Skeletal muscle tissue (tissue), 4 donors: ENCODE data around the gene TERT. TPM values are rescaled to one million over a fixed set of nuclear protein-coding genes. Genes with fewer than 3 reads are reported as not detected.
A peak's percentile ranks its signal among the peaks of the same experiment; 100 is the strongest.

ENCODE experiments used
- H3K27ac ChIP-seq: one replicate; pipeline ENCODE4 v1.7.0; 2013; ENCODE audit warnings: mild to moderate bottlenecking, low read depth, low read length, inconsistent platforms
- H3K27me3 ChIP-seq, 3 donors: one replicate each; pipeline ENCODE4 v1.7.0; 2013; ENCODE audit warnings: low read length in 3 of 3; ENCODE audit not compliant: control insufficient read depth in 3 of 3, insufficient read depth in 3 of 3
- H3K36me3 ChIP-seq, 3 donors: one replicate each; pipeline ENCODE4 v1.7.0; 2013; ENCODE audit warnings: low read length in 3 of 3; ENCODE audit not compliant: control insufficient read depth in 3 of 3, insufficient read depth in 3 of 3
- H3K4me1 ChIP-seq, 3 donors: one replicate each; pipeline ENCODE4 v1.7.0; 2013; ENCODE audit warnings: low read length in 3 of 3, mild to moderate bottlenecking in 3 of 3; ENCODE audit not compliant: control insufficient read depth in 3 of 3, insufficient read depth in 3 of 3
- H3K4me3 ChIP-seq, 3 donors: one replicate each; pipeline ENCODE4 v1.7.0; 2013; ENCODE audit warnings: low read length in 3 of 3
- H3K9ac ChIP-seq, 3 donors: one replicate each; pipeline ENCODE4 v1.7.0; 2013; ENCODE audit warnings: low read length in 3 of 3, mild to moderate bottlenecking in 3 of 3, moderate library complexity in 2 of 3, low read depth in 1 of 3
- H3K9me3 ChIP-seq, 3 donors: one replicate each; pipeline ENCODE4 v1.7.0; 2013; ENCODE audit warnings: low read length in 3 of 3; ENCODE audit not compliant: control insufficient read depth in 3 of 3
- total RNA-seq: library from RNA; depleted of rRNA; stranded (reverse); fragments of >200 nt; gene quantifications from one replicate; pipeline ENCODE4 v1.2.3, GENCODE V29; 2014
- donor health status: Osteomylitis.

TERT gene
- total RNA-seq, 1 donor from 2014 or later, result not detected

- Histone ChIP-seq H3K27ac (no peak overlapping the region), H3K4me3 (no peak overlapping the region), H3K9ac (no peak overlapping the region), H3K36me3 (peaks cover 52 to 61% (median 55%) of the 10 kb centered on the region in 3 donors), H3K9me3 (no peaks in the 10 kb centered on the region), H3K27me3 (no peaks in the 10 kb centered on the region), H3K4me1 (peaks cover 11 to 16% (median 11%) of the 10 kb centered on the region in 3 donors)
These were observed 24.8 kb upstream of the TERT start for GRCh38 chr5:1319436-1320256.

DNA sequence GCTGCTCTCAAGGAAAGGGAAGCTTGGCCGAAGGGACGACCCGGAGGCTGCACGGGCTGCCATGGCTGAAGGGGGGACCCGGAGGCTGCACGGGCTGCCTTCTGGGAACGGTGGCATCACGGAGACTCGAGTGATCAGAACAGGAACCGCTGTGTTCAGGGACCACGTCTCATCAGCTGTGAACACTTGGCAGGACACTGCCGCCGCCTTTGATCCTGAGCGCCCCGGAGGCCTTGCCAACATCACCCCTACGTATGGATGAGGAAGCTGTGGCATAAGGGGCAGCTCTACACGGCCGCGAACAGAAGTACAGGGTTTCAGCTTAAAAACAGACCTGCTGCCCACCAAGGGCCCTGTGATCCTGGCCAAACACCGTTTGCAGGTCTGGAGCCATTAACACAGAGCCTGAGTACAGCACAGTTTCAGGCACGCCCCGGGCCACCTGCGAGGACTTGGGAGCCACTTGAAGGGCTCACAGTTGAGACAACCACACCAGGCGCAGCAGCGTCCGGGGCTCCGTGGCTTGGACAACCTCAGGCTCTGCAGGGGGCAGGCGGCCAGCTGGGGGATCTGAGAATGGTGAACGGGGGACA, 23.9 kb upstream of the TERT start:
- H3K9ac ChIP-seq, result no peak overlapping the region
- H3K36me3 ChIP-seq, result peaks cover 46 to 52% (median 46%) of the 10 kb centered on the region in 3 donors

GRCh38 chr5:1317921-1318565, 23.2 kb upstream of the TERT start:
- H3K4me1 ChIP-seq, result peaks cover 5 to 11% (median 6%) of the 10 kb centered on the region in 3 donors
- H3K27me3 ChIP-seq, result peaks cover 0 to 6% (median 5%) of the 10 kb centered on the region in 3 donors
- peaks cover 41 to 48% (median 45%) of the 10 kb centered on the region in 3 donors for H3K36me3 ChIP-seq
- H3K4me3 ChIP-seq, result no peak overlapping the region
- H3K9me3 ChIP-seq, result no peaks in the 10 kb centered on the region
- no peak overlapping the region for H3K9ac ChIP-seq
- no peak overlapping the region for H3K27ac ChIP-seq

More for the DNA sequence above, 23.9 kb upstream of the TERT start:
- Histone ChIP-seq H3K4me1 (peaks cover 5 to 11% (median 6%) of the 10 kb centered on the region in 3 donors), H3K27me3 (peaks cover 0 to 3% (median 0%) of the 10 kb centered on the region in 3 donors), H3K9me3 (no peaks in the 10 kb centered on the region), H3K4me3 (no peak overlapping the region), H3K27ac (no peak overlapping the region)

GRCh38 chr5:1316588-1317340, 21.9 kb upstream of the TERT start:
- H3K9ac ChIP-seq, result peak overlapping the region in 1 of 3 donors; percentile 2
- no peak overlapping the region for H3K27ac ChIP-seq
- H3K9me3 ChIP-seq, result no peaks in the 10 kb centered on the region
- no peak overlapping the region for H3K4me3 ChIP-seq
- peaks cover 3 to 14% (median 5%) of the 10 kb centered on the region in 3 donors for H3K27me3 ChIP-seq
- H3K36me3 ChIP-seq, result peaks cover 33 to 40% (median 33%) of the 10 kb centered on the region in 3 donors
- H3K4me1 ChIP-seq, result peaks cover 5 to 11% (median 6%) of the 10 kb centered on the region in 3 donors

DNA sequence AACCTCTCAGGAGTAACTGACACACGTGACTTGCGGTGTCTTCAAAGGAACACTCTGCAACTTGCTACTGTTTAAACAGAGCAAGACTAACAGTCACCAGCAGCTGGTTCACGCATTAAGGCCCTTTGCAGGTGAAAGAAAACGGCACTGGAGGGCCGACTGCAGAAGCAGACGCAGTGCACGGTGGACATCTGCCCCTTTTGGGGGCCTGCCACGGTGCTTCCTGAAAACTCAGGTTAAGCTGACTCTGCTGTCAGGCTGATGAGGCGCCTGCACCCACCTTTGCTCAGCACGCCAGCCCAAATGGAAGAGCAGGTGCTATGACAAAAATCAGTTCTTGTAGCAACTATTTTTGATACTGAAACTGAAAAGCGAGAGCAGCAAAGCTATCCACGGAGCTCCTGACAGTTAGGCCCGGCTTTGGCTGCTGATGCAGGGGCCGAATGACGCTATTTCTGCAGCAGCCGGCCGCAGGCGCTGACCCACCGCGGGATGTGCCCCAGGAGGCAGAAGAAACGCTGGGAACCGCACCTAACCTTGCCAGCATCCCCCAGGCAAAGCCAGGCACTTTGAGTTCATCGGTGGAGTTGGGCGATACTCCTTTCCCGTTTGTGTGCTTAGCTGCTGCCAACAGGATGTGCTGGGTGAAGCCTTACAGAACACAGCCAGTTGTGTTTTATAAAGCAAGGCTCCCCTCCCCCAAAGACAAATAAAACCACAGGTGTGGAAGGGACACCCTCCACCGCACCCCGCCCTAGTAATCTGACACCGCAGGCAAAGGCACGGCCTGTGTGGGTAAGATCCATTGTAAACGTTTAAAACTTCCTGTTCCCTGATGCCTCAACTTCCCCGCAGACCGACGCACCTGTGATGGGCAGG, 21.1 kb upstream of the TERT start:
- Histone ChIP-seq H3K4me3 (no peak overlapping the region), H3K9ac (peak overlapping the region in 2 of 3 donors; percentile 2 to 25), H3K9me3 (no peaks in the 10 kb centered on the region), H3K27me3 (peaks cover 5 to 20% (median 11%) of the 10 kb centered on the region in 3 donors), H3K4me1 (peaks cover 5 to 11% (median 6%) of the 10 kb centered on the region in 3 donors), H3K36me3 (peaks cover 25 to 32% (median 27%) of the 10 kb centered on the region in 3 donors), H3K27ac (no peak overlapping the region)

GRCh38 chr5:1315018-1315708, 20.3 kb upstream of the TERT start:
- Histone ChIP-seq H3K27me3 (peaks cover 8 to 22% (median 12%) of the 10 kb centered on the region in 3 donors), H3K9ac (no peak overlapping the region), H3K27ac (no peak overlapping the region), H3K4me1 (peaks cover 5 to 11% (median 6%) of the 10 kb centered on the region in 3 donors), H3K9me3 (no peaks in the 10 kb centered on the region), H3K4me3 (no peak overlapping the region), H3K36me3 (peaks cover 18 to 24% (median 19%) of the 10 kb centered on the region in 3 donors)

- peaks cover 11 to 28% (median 12%) of the 10 kb centered on the region in 3 donors for H3K27me3 ChIP-seq
- H3K27ac ChIP-seq, result no peak overlapping the region
- H3K4me1 ChIP-seq, result peaks cover 5 to 11% (median 6%) of the 10 kb centered on the region in 3 donors
- peaks cover 12 to 18% (median 13%) of the 10 kb centered on the region in 3 donors for H3K36me3 ChIP-seq
- H3K9me3 ChIP-seq, result no peaks in the 10 kb centered on the region
- H3K9ac ChIP-seq, result no peak overlapping the region
- no peak overlapping the region for H3K4me3 ChIP-seq
These were observed 19.7 kb upstream of the TERT start for GRCh38 chr5:1314564-1314982.

DNA sequence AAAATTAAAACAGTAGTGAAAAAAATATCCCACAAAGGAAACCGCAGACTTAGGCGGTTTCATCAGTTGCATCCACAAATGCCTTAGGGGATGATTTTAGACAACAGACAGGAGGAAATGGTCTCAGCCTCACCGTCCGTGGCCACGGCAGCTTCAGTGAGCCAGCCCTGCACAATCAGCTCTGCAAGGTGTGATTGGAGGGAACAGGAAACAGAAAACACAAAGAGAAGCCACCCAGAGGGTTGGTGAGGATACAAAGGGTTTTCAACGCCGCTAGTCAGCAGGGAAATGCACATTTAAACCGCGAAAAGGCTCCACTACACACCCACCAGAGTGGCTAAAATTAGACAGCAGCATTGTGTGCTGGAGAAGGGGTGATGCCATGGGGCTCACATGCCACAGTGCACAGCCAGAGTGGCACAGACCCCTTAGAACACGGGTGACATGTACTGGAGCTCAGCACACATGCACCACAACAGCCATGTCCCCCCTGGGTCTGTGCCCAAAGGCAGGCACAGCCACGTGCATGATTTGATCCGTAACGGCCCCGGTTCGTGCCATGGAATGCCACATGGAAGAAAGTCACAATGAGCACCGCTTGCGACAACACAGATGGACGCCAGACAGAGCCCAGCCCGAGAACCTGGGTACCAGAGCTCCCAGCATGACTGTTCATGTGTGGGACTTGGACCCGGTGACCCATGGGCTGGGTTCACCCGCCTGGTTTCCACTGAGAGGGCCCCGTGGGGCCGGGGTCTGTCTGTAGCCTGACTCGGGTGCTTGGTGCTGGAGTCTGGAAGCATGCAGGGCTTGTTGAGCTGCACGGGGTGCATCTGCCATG, 18.3 kb upstream of the TERT start:
- no peaks in the 10 kb centered on the region for H3K9me3 ChIP-seq
- H3K4me3 ChIP-seq, result no peak overlapping the region
- peaks cover 11 to 33% (median 12%) of the 10 kb centered on the region in 3 donors for H3K27me3 ChIP-seq
- H3K4me1 ChIP-seq, result peaks cover 5 to 11% (median 6%) of the 10 kb centered on the region in 3 donors
- H3K9ac ChIP-seq, result no peak overlapping the region
- H3K27ac ChIP-seq, result no peak overlapping the region
- peaks cover 3 to 6% (median 5%) of the 10 kb centered on the region in 3 donors for H3K36me3 ChIP-seq
